HepG2 (cell line): ENCODE results near the gene ISY1. TPM values are rescaled to one million over a fixed set of nuclear protein-coding genes. Genes with fewer than 3 reads are reported as not detected.

Experiments used
- ATAC-seq: fragments of 200-7000 bp; cut with Tn5 transposase; 3 replicates; pipeline ENCODE4 v1.9.1; 2020; ENCODE audit warnings: mild to moderate bottlenecking, moderate library complexity
- BruUV-seq: library from RNA; stranded (reverse); fragments of 400-500 nt; replicated peaks from 2 replicates; lab custom pipeline; 2021; lab: Mats Ljungman, UMichigan
- CTCF ChIA-PET: fragments of 300-600 bp; formaldehyde crosslinking; extraction: SDS; loops from one replicate; lab custom pipeline; 2021; ENCODE audit warnings: low total read pairs, inconsistent platforms, low intra/inter-chr PET ratio; lab: Yijun Ruan, JAX
- POLR2A ChIA-PET: fragments of 350-600 bp; sonication (Branson Sonifier 250); formaldehyde crosslinking; loops from one replicate; lab custom pipeline; 2020; ENCODE audit warnings: antibody characterized with exemption, inconsistent platforms; lab: Yijun Ruan, JAX
- DNase-seq: peaks from one replicate; pipeline ENCODE4 v3.0.0-alpha.2; 2015; ENCODE audit warnings: low spot score
- FAIRE-seq: peaks from 3 replicates; lab custom pipeline; 2011; peaks lifted over from hg19 to GRCh38; lab: Jason Lieb, UNC
- H2AFZ ChIP-seq: one replicate; pipeline ENCODE4 v1.6.1; 2011; ENCODE audit warnings: low read length, inconsistent platforms
- H3K27ac ChIP-seq: fragments of 300-600 bp; 3 replicates; pipeline ENCODE4 v1.8.0; 2011; ENCODE audit warnings: mixed run types, mild to moderate bottlenecking, mixed read lengths, low read length, inconsistent platforms; ENCODE audit not compliant: insufficient read depth; ENCODE audit errors: extremely low read length
- H3K27me3 ChIP-seq, 2 experiments: fragments of 200-600 bp in 1 of 2; 2 replicates in 1 of 2; 3 replicates in 1 of 2; pipeline versions ENCODE4 v1.6.0 to v1.8.0; 2011; ENCODE audit warnings: low read length in 2 of 2, mild to moderate bottlenecking in 2 of 2, moderate library complexity in 2 of 2, inconsistent platforms in 1 of 2; ENCODE audit not compliant: insufficient read depth in 2 of 2, control insufficient read depth in 1 of 2
- H3K36me3 ChIP-seq, 2 experiments: fragments of 200-600 bp in 1 of 2; replicated peaks in 1 of 2; 2 replicates in 1 of 2; 3 replicates in 1 of 2; pipeline versions ENCODE4 v1.5.1 to v1.8.0; 2011; ENCODE audit warnings: low read length in 2 of 2, inconsistent platforms in 1 of 2; ENCODE audit not compliant: insufficient read depth in 2 of 2, control insufficient read depth in 1 of 2
- H3K4me1 ChIP-seq: 2 replicates; pipeline ENCODE4 v1.5.1; 2012; ENCODE audit warnings: low read length, inconsistent platforms; ENCODE audit not compliant: insufficient read depth
- H3K4me2 ChIP-seq: 2 replicates; pipeline ENCODE4 v1.6.0; 2011; ENCODE audit warnings: low read depth, low read length, inconsistent platforms
- H3K4me3 ChIP-seq, 3 experiments: fragments of 200-600 bp in 1 of 3; sonication (generic), shearing (Covaris generic) in 1 of 3; replicated peaks in 1 of 3; 2 replicates each; pipeline ENCODE4 v1.5.1; 2011 to 2016; ENCODE audit warnings: low read length in 3 of 3, inconsistent platforms in 2 of 3, low read depth in 2 of 3, mild to moderate bottlenecking in 2 of 3, control low read depth in 1 of 3, mixed read lengths in 1 of 3; ENCODE audit not compliant: insufficient read depth in 1 of 3
- H3K79me2 ChIP-seq: one replicate; pipeline ENCODE4 v1.6.1; 2011; ENCODE audit warnings: low read length, inconsistent platforms; ENCODE audit not compliant: insufficient read depth
- H3K9ac ChIP-seq: 2 replicates; pipeline ENCODE4 v1.6.0; 2011; ENCODE audit warnings: mild to moderate bottlenecking, low read depth, low read length, inconsistent platforms; ENCODE audit not compliant: insufficient read depth
- H3K9me3 ChIP-seq: 2 replicates; pipeline ENCODE4 v1.5.1; 2012; ENCODE audit warnings: mild to moderate bottlenecking, low read length
- H4K20me1 ChIP-seq: 2 replicates; pipeline ENCODE4 v1.6.0; 2011; ENCODE audit warnings: inconsistent platforms, mild to moderate bottlenecking, low read length, moderate library complexity; ENCODE audit not compliant: insufficient read depth
- AGO2 ChIP-seq: fragments of 200-400 bp; formaldehyde crosslinking; optimal IDR thresholded peaks from 2 replicates; pipeline ENCODE3; 2017; ENCODE audit warnings: mild to moderate bottlenecking, low read depth, low read length, moderate library complexity
- MED13 ChIP-seq: sonication (generic); formaldehyde crosslinking; IDR thresholded peaks from 2 replicates; pipeline ENCODE4 v1.5.0; 2020; ENCODE audit warnings: missing genetic modification reagents
- MEIS1 ChIP-seq: sonication (generic); formaldehyde crosslinking; IDR thresholded peaks from 2 replicates; pipeline ENCODE4 v1.9.0; 2021; ENCODE audit warnings: mild to moderate bottlenecking, missing genetic modification reagents, moderate library complexity, borderline replicate concordance
- RFX1 ChIP-seq: fragments of 450-650 bp; IDR thresholded peaks from 2 replicates; pipeline ENCODE4 v1.6.1; 2017
- ZNF138 ChIP-seq: sonication (generic); formaldehyde crosslinking; IDR thresholded peaks from 2 replicates; pipeline ENCODE4 v1.5.0; 2020; ENCODE audit warnings: mild to moderate bottlenecking, low read depth, missing genetic modification reagents
- ZNF383 ChIP-seq: sonication (generic); formaldehyde crosslinking; IDR thresholded peaks from 2 replicates; pipeline ENCODE4 v1.4.0; 2020; ENCODE audit warnings: missing genetic modification reagents, mild to moderate bottlenecking, borderline replicate concordance
- WGBS: methylation state at CpG from one replicate; pipeline ENCODE4 v1.1.6; 2017; ENCODE audit warnings: low lambda C conversion rate; 5-methylcytosine and 5-hydroxymethylcytosine counted together
- in situ Hi-C: cut with HindIII; loops from 2 replicates; pipeline ENCODE4 v1.10.0; 2017; ENCODE audit warnings: low pct_unique_long_range_greater_than_20kb; ENCODE audit not compliant: extremely low pct_ligation_motif_present
- intact Hi-C: fragments of 100-400 bp; cut with micrococcal nuclease; formaldehyde crosslinking; loops from one replicate; pipeline ENCODE4 v1.10.0; 2022; ENCODE audit not compliant: unreplicated experiment
- polyA plus RNA-seq, 8 experiments: library from polyadenylated mRNA; depleted of rRNA in 3 of 8; stranded (reverse) in 7 of 8; unstranded in 1 of 8; fragments of >200 nt; fragmentation: Illumina TruSeq in 4 of 8; extraction: Trizol in 4 of 8; gene quantifications; 2 replicates each; pipeline versions ENCODE4 v1.2.1 to v1.2.3, GENCODE V29; 2011 to 2016; ENCODE audit warnings: low read depth in 4 of 8, missing spikeins in 1 of 8, mixed read lengths in 1 of 8; ENCODE audit not compliant: insufficient read depth in 1 of 8
- total RNA-seq, 5 experiments: library from RNA; depleted of rRNA; stranded (reverse); fragments of >200 nt; fragmentation: Illumina TruSeq; extraction: Trizol; gene quantifications; 2 replicates each; pipeline ENCODE4 v1.2.3, GENCODE V29; 2016; ENCODE audit warnings: low read depth in 1 of 5
- TF ChIP-seq, protein P1 (sequence below): sonication (generic); formaldehyde crosslinking; IDR thresholded peaks from 2 replicates; pipeline ENCODE4 v1.8.1; 2023; ENCODE audit warnings: missing genetic modification reagents, mild to moderate bottlenecking, borderline replicate concordance
- TF ChIP-seq, protein P2 (sequence below): sonication (generic); formaldehyde crosslinking; IDR thresholded peaks from 2 replicates; pipeline ENCODE4 v1.8.0; 2023; ENCODE audit warnings: mild to moderate bottlenecking, missing genetic modification reagents
- TF ChIP-seq, protein P3 (sequence below): sonication (generic); formaldehyde crosslinking; IDR thresholded peaks from 2 replicates; pipeline ENCODE4 v1.4.0; 2020; ENCODE audit warnings: missing genetic modification reagents

ISY1 gene
- total and polyA plus RNA-seq, 2 of the 13 experiments (the other 11 are each of a cell fraction or from before 2014, with no cell fraction given), result 21.0 to 39.1 TPM

DNA sequence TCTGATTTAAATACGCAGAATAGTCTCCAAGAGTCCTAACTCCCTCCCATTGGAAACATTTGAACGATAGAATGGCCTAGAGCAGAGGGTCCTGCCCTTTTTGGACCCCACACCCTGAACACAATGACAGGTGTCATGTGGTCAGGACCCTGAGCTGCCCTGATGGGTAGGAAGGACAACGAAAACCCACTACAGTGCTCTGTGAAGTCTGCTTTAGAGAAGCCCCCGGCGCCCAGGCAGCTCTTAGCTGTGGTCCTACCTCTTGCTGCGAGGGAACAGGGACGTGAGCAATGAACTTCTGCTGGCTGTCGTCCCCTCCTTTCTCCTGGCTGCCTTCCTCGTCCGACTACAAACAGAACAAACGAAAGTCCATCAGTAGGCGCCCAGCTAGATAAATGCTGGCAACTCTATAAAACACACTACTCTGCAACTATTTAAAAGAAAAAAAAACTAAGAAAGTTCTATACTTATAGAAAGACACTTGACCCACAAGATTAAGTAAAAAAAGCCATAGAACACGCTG is 30.5 kb downstream of the ISY1 start:
- DNase-seq, result no peak
- intact Hi-C loops (no loop called here), in situ Hi-C loops (no loop called here)
- Histone ChIP-seq H3K36me3 (peaks cover 19 to 50% of the 10 kb centered on the region in 2 experiments), H3K27me3 (no peaks in the 10 kb centered on the region), H3K4me3 (no peak overlapping the region), H3K79me2 (no peaks in the 10 kb centered on the region), H3K4me1 (no peaks in the 10 kb centered on the region), H4K20me1 (no peaks in the 10 kb centered on the region), H3K9me3 (no peaks in the 10 kb centered on the region), H3K27ac (no peak overlapping the region), H2AFZ (no peak overlapping the region), H3K9ac (no peak overlapping the region), H3K4me2 (no peak overlapping the region)
- 95% methylated on average over 13 of the region's 13 CpGs for WGBS
- no peak for ATAC-seq
- no TSS peak for BruUV-seq
- TF ChIP-seq ZNF138 (CRISPR knock-in tag) (no peak), RFX1 (no peak), ZNF383 (CRISPR knock-in tag) (no peak), MED13 (CRISPR knock-in tag) (no peak)
- TF ChIP-seq, protein P1, sequence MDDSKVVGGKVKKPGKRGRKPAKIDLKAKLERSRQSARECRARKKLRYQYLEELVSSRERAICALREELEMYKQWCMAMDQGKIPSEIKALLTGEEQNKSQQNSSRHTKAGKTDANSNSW, result no peak
- POLR2A ChIA-PET, result no interaction called here
- CTCF ChIA-PET, result no interaction called here
- no peak for FAIRE-seq

DNA sequence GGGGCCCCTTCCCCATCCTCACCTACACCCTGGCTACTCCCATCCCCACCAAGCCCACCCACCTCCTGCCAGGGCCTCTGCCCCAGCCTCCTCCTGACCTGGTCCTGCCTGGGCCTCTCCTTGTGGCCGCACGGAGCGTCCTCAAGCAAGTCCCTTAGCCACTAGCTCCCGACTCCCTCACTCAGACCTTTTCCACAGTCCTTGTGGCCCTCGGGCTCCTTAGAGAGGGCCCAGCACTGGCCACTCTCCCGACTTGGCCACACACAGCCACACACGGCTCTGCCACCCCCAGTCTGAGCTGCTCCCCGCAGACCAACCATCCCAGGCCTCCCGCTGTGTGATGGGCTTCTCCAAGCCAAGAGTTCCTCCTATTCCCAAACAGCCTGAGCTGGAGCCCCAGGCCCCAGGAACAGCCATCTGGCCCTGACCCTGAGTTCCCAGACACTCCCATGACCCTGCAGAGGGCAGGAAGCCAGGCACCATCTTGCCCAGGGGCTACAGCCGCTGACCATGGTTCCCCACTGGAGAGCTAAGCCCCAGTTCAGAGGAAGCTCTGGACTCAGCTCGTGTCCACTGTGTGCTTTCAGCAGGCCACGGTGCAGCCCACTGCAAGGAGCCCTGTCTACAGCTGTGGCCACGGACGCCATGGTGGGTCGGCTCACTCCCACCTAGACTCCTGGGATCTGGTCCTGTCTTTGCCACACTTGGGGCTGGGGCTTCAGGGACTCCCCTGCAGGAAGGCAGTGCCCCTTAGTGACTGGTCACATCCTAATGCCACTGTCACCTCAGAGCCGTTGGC is 32.3 kb downstream of the ISY1 start:
- DNase-seq, result no peak
- peaks cover 14 to 36% of the 10 kb centered on the region in 2 experiments for H3K36me3 ChIP-seq
- POLR2A ChIA-PET, result interaction anchor here (0.8 kb wide), 2 partner anchors 8 to 121 kb away, joined by 3 read pairs; partner anchors contain the start of gene COPG1
- intact Hi-C loops, result no loop called here
- H3K27me3 ChIP-seq, result no peaks in the 10 kb centered on the region
- peaks cover 5% of the 10 kb centered on the region for H3K4me1 ChIP-seq
- H3K79me2 ChIP-seq, result no peaks in the 10 kb centered on the region
- H3K9me3 ChIP-seq, result no peaks in the 10 kb centered on the region
- no peak overlapping the region for H3K27ac ChIP-seq
- no peak overlapping the region for H3K4me3 ChIP-seq
- 97% methylated on average over 12 of the region's 16 CpGs for WGBS
- no peak overlapping the region for H3K4me2 ChIP-seq
- H2AFZ ChIP-seq, result no peak overlapping the region
- in situ Hi-C loops, result no loop called here
- H3K9ac ChIP-seq, result no peak overlapping the region
- CTCF ChIA-PET, result no interaction called here
- no peak for ATAC-seq
- no peaks in the 10 kb centered on the region for H4K20me1 ChIP-seq
- no TSS peak for BruUV-seq
- no peak for FAIRE-seq
- no peak for TF ChIP-seq MEIS1 (CRISPR knock-in tag)
- TF ChIP-seq, protein P2, sequence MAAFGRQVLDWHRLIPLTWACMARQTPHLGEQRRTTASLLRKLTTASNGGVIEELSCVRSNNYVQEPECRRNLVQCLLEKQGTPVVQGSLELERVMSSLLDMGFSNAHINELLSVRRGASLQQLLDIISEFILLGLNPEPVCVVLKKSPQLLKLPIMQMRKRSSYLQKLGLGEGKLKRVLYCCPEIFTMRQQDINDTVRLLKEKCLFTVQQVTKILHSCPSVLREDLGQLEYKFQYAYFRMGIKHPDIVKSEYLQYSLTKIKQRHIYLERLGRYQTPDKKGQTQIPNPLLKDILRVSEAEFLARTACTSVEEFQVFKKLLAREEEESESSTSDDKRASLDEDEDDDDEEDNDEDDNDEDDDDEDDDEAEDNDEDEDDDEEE (CRISPR knock-in tag), result no peak
- TF ChIP-seq AGO2, result peak; percentile 29
- TF ChIP-seq, protein P3, sequence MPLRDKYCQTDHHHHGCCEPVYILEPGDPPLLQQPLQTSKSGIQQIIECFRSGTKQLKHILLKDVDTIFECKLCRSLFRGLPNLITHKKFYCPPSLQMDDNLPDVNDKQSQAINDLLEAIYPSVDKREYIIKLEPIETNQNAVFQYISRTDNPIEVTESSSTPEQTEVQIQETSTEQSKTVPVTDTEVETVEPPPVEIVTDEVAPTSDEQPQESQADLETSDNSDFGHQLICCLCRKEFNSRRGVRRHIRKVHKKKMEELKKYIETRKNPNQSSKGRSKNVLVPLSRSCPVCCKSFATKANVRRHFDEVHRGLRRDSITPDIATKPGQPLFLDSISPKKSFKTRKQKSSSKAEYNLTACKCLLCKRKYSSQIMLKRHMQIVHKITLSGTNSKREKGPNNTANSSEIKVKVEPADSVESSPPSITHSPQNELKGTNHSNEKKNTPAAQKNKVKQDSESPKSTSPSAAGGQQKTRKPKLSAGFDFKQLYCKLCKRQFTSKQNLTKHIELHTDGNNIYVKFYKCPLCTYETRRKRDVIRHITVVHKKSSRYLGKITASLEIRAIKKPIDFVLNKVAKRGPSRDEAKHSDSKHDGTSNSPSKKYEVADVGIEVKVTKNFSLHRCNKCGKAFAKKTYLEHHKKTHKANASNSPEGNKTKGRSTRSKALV (CRISPR knock-in tag), result no peak
